ENCODE results near the gene HYCC1. TPM values are rescaled to one million over a fixed set of nuclear protein-coding genes. Genes with fewer than 3 reads are reported as not detected.
"Not testable (repeated sequence)": the region's sequence is repeated elsewhere in the genome, so short reads cannot be mapped to it uniquely, and the experiment has no call there.

The HYCC1 gene
- total and polyA plus RNA-seq, 2 donors (not counting 3 experiments of a cell fraction or from before 2014, with no cell fraction given): 14.5 to 51.8 TPM

- H3K9ac ChIP-seq (replicated peaks; ENCODE audit: extremely low read depth, insufficient read depth, low read length); H3K9me1 ChIP-seq (replicated peaks; ENCODE audit: control insufficient read depth, extremely low read depth, insufficient read depth, low read length); H3K4me2 ChIP-seq (ENCODE audit: insufficient read depth, low read length); CTCF ChIA-PET; H3K79me2 ChIP-seq (ENCODE audit: control insufficient read depth, insufficient read depth, low read length); H3K4me1 ChIP-seq (ENCODE audit: control insufficient read depth, extremely low read depth, insufficient read depth, low read length); H3K27ac ChIP-seq (ENCODE audit: insufficient read depth, low read depth, low read length); H4K20me1 ChIP-seq (replicated peaks; ENCODE audit: control insufficient read depth, extremely low read depth, insufficient read depth, low read length); H2AFZ ChIP-seq (ENCODE audit: low read depth, low read length); intact Hi-C loops (cut with micrococcal nuclease); H3K27me3 ChIP-seq (ENCODE audit: control insufficient read depth in 2 of 2, insufficient read depth in 2 of 2, low read length in 2 of 2); H3K36me3 ChIP-seq (ENCODE audit: control insufficient read depth in 2 of 2, extremely low read depth in 1 of 2, insufficient read depth in 2 of 2, low read length in 2 of 2); DNase-seq (ENCODE audit: low read depth, low spot score); H3K9me3 ChIP-seq (replicated peaks; ENCODE audit: control insufficient read depth, insufficient read depth, low read length); H3K4me3 ChIP-seq (replicated peaks in 1 of 3; ENCODE audit: insufficient read depth in 1 of 3, low read depth in 1 of 3, low read length in 3 of 3); BruUV-seq (replicated peaks); FAIRE-seq; POLR2A ChIA-PET; dilution Hi-C loops (cut with MboI; ENCODE audit: extremely low pct_ligation_motif_present, low sequenced_read_pairs): not testable (repeated sequence)
Measured at GRCh38 chr7:23039674-23040073, 25.7 kb upstream of the HYCC1 start.

- BruUV-seq (replicated peaks); FAIRE-seq: not testable (repeated sequence)
Measured at GRCh38 chr7:23035542-23036371, 21.8 kb upstream of the HYCC1 start.

More at GRCh38 chr7:23035542-23036371, 21.8 kb upstream of the HYCC1 start:
- POLR2A ChIA-PET; CTCF ChIA-PET; H3K9me1 ChIP-seq (replicated peaks; ENCODE audit: control insufficient read depth, extremely low read depth, insufficient read depth, low read length); DNase-seq (ENCODE audit: low read depth, low spot score); H3K4me1 ChIP-seq (ENCODE audit: control insufficient read depth, extremely low read depth, insufficient read depth, low read length); H3K4me3 ChIP-seq (replicated peaks in 1 of 3; ENCODE audit: insufficient read depth in 1 of 3, low read depth in 1 of 3, low read length in 3 of 3); H3K36me3 ChIP-seq (ENCODE audit: control insufficient read depth in 2 of 2, extremely low read depth in 1 of 2, insufficient read depth in 2 of 2, low read length in 2 of 2); dilution Hi-C loops (cut with MboI; ENCODE audit: extremely low pct_ligation_motif_present, low sequenced_read_pairs); H3K9ac ChIP-seq (replicated peaks; ENCODE audit: extremely low read depth, insufficient read depth, low read length); H4K20me1 ChIP-seq (replicated peaks; ENCODE audit: control insufficient read depth, extremely low read depth, insufficient read depth, low read length); H3K79me2 ChIP-seq (ENCODE audit: control insufficient read depth, insufficient read depth, low read length); H3K9me3 ChIP-seq (replicated peaks; ENCODE audit: control insufficient read depth, insufficient read depth, low read length); intact Hi-C loops (cut with micrococcal nuclease); H3K4me2 ChIP-seq (ENCODE audit: insufficient read depth, low read length); H3K27me3 ChIP-seq (ENCODE audit: control insufficient read depth in 2 of 2, insufficient read depth in 2 of 2, low read length in 2 of 2); H2AFZ ChIP-seq (ENCODE audit: low read depth, low read length); H3K27ac ChIP-seq (ENCODE audit: insufficient read depth, low read depth, low read length): not testable (repeated sequence)

All from endothelial cell of umbilical vein (primary cell).